ENCODE measurements around the gene EED. TPM values are rescaled to one million over a fixed set of nuclear protein-coding genes. Genes with fewer than 3 reads are reported as not detected.
A peak's percentile ranks its signal among the peaks of the same experiment; 100 is the strongest.

Gene EED
- total and polyA plus RNA-seq, 9 of the 15 experiments (the other 6 are each of a cell fraction or from before 2014, with no cell fraction given), result 33.0 to 110 (median 55.1) TPM

DNA sequence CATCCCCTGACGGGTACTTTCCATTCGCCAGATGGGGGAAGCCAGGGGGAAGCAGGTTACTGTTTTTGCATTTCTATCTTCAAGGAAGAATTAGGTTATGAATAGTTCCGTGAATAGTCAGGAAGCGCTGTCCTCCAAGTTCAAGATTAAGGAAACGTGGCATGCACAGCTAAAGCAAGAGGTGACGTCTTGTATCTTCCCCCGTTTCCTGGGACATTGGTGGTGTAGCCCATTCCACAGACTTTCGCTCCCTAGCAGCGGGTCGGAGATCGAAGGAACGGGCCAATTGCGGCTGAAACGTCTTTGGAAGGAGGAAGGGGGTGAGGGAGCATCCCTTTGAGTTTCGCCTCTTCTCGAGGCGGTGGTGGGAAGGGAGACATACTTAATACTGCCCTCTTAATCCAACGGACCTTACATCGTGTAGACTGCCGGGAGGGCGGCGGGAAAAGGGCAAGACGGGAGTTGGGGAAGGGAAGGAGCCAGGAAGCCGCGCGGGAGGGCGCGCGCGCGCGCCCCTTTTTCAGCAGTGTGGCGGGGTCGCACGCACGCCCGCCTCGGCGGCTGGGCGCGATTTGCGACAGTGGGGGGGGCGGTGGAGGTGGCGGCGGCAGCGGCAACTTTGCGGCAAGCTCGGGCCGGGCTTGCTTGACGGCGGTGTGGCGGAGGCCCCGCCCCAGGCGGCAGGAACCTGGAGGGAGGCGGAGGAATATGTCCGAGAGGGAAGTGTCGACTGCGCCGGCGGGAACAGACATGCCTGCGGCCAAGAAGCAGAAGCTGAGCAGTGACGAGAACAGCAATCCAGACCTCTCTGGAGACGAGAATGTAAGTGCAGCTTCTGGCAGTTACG lies at the start of gene EED (continued):
- TF ChIP-seq, protein P1, sequence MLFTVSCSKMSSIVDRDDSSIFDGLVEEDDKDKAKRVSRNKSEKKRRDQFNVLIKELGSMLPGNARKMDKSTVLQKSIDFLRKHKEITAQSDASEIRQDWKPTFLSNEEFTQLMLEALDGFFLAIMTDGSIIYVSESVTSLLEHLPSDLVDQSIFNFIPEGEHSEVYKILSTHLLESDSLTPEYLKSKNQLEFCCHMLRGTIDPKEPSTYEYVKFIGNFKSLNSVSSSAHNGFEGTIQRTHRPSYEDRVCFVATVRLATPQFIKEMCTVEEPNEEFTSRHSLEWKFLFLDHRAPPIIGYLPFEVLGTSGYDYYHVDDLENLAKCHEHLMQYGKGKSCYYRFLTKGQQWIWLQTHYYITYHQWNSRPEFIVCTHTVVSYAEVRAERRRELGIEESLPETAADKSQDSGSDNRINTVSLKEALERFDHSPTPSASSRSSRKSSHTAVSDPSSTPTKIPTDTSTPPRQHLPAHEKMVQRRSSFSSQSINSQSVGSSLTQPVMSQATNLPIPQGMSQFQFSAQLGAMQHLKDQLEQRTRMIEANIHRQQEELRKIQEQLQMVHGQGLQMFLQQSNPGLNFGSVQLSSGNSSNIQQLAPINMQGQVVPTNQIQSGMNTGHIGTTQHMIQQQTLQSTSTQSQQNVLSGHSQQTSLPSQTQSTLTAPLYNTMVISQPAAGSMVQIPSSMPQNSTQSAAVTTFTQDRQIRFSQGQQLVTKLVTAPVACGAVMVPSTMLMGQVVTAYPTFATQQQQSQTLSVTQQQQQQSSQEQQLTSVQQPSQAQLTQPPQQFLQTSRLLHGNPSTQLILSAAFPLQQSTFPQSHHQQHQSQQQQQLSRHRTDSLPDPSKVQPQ (CRISPR knock-in tag; IDR thresholded peaks at IDR 0.05; ENCODE audit: borderline replicate concordance), result no peak
- TF ChIP-seq IFI16 (CRISPR knock-in tag; IDR thresholded peaks at IDR 0.05) (no peak), CC2D1A (IDR thresholded peaks at IDR 0.05) (0 out of 2 replicates have a peak, but pooled peaks have one; percentile 13), ZNF583 (CRISPR knock-in tag; IDR thresholded peaks at IDR 0.05) (no peak), ZNF165 (CRISPR knock-in tag; IDR thresholded peaks at IDR 0.05; ENCODE audit: borderline replicate concordance) (no peak), ZNF217 (CRISPR knock-in tag; IDR thresholded peaks at IDR 0.05) (no peak), NUFIP1 (IDR thresholded peaks at IDR 0.05; ENCODE audit: partially characterized antibody) (peak; percentile 97), ETV5 (CRISPR knock-in tag; IDR thresholded peaks at IDR 0.05; ENCODE audit: low read depth) (no peak)
- TF ChIP-seq, protein P2, sequence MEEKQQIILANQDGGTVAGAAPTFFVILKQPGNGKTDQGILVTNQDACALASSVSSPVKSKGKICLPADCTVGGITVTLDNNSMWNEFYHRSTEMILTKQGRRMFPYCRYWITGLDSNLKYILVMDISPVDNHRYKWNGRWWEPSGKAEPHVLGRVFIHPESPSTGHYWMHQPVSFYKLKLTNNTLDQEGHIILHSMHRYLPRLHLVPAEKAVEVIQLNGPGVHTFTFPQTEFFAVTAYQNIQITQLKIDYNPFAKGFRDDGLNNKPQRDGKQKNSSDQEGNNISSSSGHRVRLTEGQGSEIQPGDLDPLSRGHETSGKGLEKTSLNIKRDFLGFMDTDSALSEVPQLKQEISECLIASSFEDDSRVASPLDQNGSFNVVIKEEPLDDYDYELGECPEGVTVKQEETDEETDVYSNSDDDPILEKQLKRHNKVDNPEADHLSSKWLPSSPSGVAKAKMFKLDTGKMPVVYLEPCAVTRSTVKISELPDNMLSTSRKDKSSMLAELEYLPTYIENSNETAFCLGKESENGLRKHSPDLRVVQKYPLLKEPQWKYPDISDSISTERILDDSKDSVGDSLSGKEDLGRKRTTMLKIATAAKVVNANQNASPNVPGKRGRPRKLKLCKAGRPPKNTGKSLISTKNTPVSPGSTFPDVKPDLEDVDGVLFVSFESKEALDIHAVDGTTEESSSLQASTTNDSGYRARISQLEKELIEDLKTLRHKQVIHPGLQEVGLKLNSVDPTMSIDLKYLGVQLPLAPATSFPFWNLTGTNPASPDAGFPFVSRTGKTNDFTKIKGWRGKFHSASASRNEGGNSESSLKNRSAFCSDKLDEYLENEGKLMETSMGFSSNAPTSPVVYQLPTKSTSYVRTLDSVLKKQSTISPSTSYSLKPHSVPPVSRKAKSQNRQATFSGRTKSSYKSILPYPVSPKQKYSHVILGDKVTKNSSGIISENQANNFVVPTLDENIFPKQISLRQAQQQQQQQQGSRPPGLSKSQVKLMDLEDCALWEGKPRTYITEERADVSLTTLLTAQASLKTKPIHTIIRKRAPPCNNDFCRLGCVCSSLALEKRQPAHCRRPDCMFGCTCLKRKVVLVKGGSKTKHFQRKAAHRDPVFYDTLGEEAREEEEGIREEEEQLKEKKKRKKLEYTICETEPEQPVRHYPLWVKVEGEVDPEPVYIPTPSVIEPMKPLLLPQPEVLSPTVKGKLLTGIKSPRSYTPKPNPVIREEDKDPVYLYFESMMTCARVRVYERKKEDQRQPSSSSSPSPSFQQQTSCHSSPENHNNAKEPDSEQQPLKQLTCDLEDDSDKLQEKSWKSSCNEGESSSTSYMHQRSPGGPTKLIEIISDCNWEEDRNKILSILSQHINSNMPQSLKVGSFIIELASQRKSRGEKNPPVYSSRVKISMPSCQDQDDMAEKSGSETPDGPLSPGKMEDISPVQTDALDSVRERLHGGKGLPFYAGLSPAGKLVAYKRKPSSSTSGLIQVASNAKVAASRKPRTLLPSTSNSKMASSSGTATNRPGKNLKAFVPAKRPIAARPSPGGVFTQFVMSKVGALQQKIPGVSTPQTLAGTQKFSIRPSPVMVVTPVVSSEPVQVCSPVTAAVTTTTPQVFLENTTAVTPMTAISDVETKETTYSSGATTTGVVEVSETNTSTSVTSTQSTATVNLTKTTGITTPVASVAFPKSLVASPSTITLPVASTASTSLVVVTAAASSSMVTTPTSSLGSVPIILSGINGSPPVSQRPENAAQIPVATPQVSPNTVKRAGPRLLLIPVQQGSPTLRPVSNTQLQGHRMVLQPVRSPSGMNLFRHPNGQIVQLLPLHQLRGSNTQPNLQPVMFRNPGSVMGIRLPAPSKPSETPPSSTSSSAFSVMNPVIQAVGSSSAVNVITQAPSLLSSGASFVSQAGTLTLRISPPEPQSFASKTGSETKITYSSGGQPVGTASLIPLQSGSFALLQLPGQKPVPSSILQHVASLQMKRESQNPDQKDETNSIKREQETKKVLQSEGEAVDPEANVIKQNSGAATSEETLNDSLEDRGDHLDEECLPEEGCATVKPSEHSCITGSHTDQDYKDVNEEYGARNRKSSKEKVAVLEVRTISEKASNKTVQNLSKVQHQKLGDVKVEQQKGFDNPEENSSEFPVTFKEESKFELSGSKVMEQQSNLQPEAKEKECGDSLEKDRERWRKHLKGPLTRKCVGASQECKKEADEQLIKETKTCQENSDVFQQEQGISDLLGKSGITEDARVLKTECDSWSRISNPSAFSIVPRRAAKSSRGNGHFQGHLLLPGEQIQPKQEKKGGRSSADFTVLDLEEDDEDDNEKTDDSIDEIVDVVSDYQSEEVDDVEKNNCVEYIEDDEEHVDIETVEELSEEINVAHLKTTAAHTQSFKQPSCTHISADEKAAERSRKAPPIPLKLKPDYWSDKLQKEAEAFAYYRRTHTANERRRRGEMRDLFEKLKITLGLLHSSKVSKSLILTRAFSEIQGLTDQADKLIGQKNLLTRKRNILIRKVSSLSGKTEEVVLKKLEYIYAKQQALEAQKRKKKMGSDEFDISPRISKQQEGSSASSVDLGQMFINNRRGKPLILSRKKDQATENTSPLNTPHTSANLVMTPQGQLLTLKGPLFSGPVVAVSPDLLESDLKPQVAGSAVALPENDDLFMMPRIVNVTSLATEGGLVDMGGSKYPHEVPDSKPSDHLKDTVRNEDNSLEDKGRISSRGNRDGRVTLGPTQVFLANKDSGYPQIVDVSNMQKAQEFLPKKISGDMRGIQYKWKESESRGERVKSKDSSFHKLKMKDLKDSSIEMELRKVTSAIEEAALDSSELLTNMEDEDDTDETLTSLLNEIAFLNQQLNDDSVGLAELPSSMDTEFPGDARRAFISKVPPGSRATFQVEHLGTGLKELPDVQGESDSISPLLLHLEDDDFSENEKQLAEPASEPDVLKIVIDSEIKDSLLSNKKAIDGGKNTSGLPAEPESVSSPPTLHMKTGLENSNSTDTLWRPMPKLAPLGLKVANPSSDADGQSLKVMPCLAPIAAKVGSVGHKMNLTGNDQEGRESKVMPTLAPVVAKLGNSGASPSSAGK (IDR thresholded peaks at IDR 0.05), result no peak
- TF ChIP-seq, protein P3, sequence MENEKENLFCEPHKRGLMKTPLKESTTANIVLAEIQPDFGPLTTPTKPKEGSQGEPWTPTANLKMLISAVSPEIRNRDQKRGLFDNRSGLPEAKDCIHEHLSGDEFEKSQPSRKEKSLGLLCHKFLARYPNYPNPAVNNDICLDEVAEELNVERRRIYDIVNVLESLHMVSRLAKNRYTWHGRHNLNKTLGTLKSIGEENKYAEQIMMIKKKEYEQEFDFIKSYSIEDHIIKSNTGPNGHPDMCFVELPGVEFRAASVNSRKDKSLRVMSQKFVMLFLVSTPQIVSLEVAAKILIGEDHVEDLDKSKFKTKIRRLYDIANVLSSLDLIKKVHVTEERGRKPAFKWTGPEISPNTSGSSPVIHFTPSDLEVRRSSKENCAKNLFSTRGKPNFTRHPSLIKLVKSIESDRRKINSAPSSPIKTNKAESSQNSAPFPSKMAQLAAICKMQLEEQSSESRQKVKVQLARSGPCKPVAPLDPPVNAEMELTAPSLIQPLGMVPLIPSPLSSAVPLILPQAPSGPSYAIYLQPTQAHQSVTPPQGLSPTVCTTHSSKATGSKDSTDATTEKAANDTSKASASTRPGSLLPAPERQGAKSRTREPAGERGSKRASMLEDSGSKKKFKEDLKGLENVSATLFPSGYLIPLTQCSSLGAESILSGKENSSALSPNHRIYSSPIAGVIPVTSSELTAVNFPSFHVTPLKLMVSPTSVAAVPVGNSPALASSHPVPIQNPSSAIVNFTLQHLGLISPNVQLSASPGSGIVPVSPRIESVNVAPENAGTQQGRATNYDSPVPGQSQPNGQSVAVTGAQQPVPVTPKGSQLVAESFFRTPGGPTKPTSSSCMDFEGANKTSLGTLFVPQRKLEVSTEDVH (IDR thresholded peaks at IDR 0.05; ENCODE audit: low read depth, partially characterized antibody), result peak; percentile 85
